HL-60 (cell line): ENCODE data around the gene LGI2.

Experiments used
- CTCF ChIP-seq: IDR thresholded peaks from one replicate; pipeline ENCODE4 v1.5.1; 2011; ENCODE audit warnings: low read length, control low read depth, inconsistent platforms; ENCODE audit not compliant: insufficient read depth
- REST ChIP-seq: IDR thresholded peaks from 2 replicates; pipeline ENCODE4 v1.6.1; 2012; ENCODE audit warnings: low read depth; ENCODE audit not compliant: insufficient replicate concordance

GRCh38 chr4:25001509-25001908 lies 29.2 kb downstream of the LGI2 start:
- TF ChIP-seq CTCF (no peak), REST (no peak)
